ENCODE data around the gene NEK6.

Gene NEK6

GRCh38 chr9:124388275-124389048 lies 130.7 kb downstream of the NEK6 start:
- DNase-seq: no peak

GRCh38 chr9:124389146-124389939 lies 131.6 kb downstream of the NEK6 start:
- DNase-seq: no peak

- DNase-seq: no peak
Observed at GRCh38 chr9:124390794-124391658, 133.3 kb downstream of the NEK6 start.

- peak; percentile 93 for DNase-seq
Observed at GRCh38 chr9:124392254-124392870, 134.6 kb downstream of the NEK6 start.

- DNase-seq: peak; percentile 32
Observed at GRCh38 chr9:124392871-124393460, 135.2 kb downstream of the NEK6 start.

- DNase-seq: no peak
Observed at GRCh38 chr9:124394167-124394566, 136.4 kb downstream of the NEK6 start.

- no peak for DNase-seq
Observed at GRCh38 chr9:124394596-124394995, 136.8 kb downstream of the NEK6 start.

GRCh38 chr9:124395826-124396225 lies 138.1 kb downstream of the NEK6 start:
- no peak for DNase-seq

- no peak for DNase-seq
Observed at GRCh38 chr9:124398191-124398935, 140.6 kb downstream of the NEK6 start.

- DNase-seq: no peak
Observed at GRCh38 chr9:124399323-124399967, 141.7 kb downstream of the NEK6 start.

GRCh38 chr9:124399968-124400940 lies 142.5 kb downstream of the NEK6 start:
- no peak for DNase-seq

All from GF-D8 (cell line).